Gastroesophageal sphincter (tissue), 4 donors: Measurements from ENCODE around the gene PLXNA2. TPM values are rescaled to one million over a fixed set of nuclear protein-coding genes. Genes with fewer than 3 reads are reported as not detected.

Experiments used
- ATAC-seq: fragments of 150-250 bp; one replicate; pipeline ENCODE4 v1.9.1; 2016; ENCODE audit warnings: mild to moderate bottlenecking, moderate library complexity
- H3K27ac ChIP-seq, 4 donors: fragments of 200-600 bp; sonication (generic) in 3 of 4; 1 replicate in 3 of 4; 2 replicates in 1 of 4; pipeline ENCODE4 v1.5.1; 2016 to 2019
- H3K27me3 ChIP-seq: fragments of 200-600 bp; sonication (generic); one replicate; pipeline ENCODE4 v1.5.1; 2019
- H3K36me3 ChIP-seq, 2 donors: fragments of 200-600 bp; sonication (generic); one replicate each; pipeline ENCODE4 v1.5.1; 2019; ENCODE audit warnings: control low read depth in 1 of 2
- H3K4me1 ChIP-seq, 3 donors: fragments of 200-600 bp; sonication (generic); 1 replicate in 2 of 3; 2 replicates in 1 of 3; pipeline ENCODE4 v1.5.1; 2016 to 2019; ENCODE audit warnings: control low read depth in 2 of 3
- H3K4me3 ChIP-seq, 2 donors: fragments of 200-600 bp; sonication (generic); one replicate each; pipeline ENCODE4 v1.5.1; 2019; ENCODE audit warnings: mild to moderate bottlenecking in 1 of 2, moderate library complexity in 1 of 2
- H3K9me3 ChIP-seq, 3 donors: fragments of 200-600 bp; sonication (generic); one replicate each; pipeline ENCODE4 v1.5.1; 2017 to 2019; ENCODE audit warnings: control low read depth in 2 of 3
- EP300 ChIP-seq: sonication (generic); formaldehyde crosslinking; IDR thresholded peaks from one replicate; pipeline ENCODE4 v1.6.1; 2017; ENCODE audit warnings: antibody characterized with exemption, mild to moderate bottlenecking
- POLR2A ChIP-seq, 2 donors: fragments of 450-650 bp; IDR thresholded peaks; one replicate each; pipeline ENCODE4 v1.6.1; 2017; ENCODE audit warnings: antibody characterized with exemption in 2 of 2, mild to moderate bottlenecking in 2 of 2, moderate library complexity in 1 of 2
- POLR2AphosphoS5 ChIP-seq: sonication (generic); formaldehyde crosslinking; IDR thresholded peaks from one replicate; pipeline ENCODE4 v1.6.1; 2017; ENCODE audit warnings: antibody characterized with exemption
- WGBS, 2 donors: methylation state at CpG; one replicate each; pipeline ENCODE4 v1.1.5; 2018; ENCODE audit warnings: low coverage in 1 of 2; 5-methylcytosine and 5-hydroxymethylcytosine counted together
- total RNA-seq, 4 donors: library from RNA; depleted of rRNA; stranded (reverse); fragments of >200 nt; gene quantifications; one replicate each; pipeline ENCODE4 v1.1.0, GENCODE V29; 2016
- TF ChIP-seq, protein P1 (sequence below), 4 experiments: fragments of 200-600 bp in 2 of 4; fragments of 450-650 bp in 2 of 4; sonication (generic) in 1 of 4; IDR thresholded peaks; one replicate each; pipeline ENCODE4 v1.5.1; 2017 to 2019; ENCODE audit warnings: antibody characterized with exemption in 4 of 4, mild to moderate bottlenecking in 2 of 4, moderate library complexity in 2 of 4

Gene PLXNA2
- total RNA-seq, 4 donors from 2014 or later: 12.5 to 38.3 (median 32.0) TPM

- Histone ChIP-seq H3K27me3 (no peaks in the 10 kb centered on the region), H3K27ac (peak overlapping the region; percentile 31 to 85 (median 70)), H3K36me3 (peaks cover 0 to 4% of the 10 kb centered on the region in 2 donors), H3K9me3 (no peaks in the 10 kb centered on the region), H3K4me3 (no peak overlapping the region), H3K4me1 (peaks cover 24 to 94% (median 64%) of the 10 kb centered on the region in 3 donors)
- no peak for TF ChIP-seq POLR2A (IDR thresholded peaks at IDR 0.05)
- TF ChIP-seq EP300: no peak
- TF ChIP-seq, protein P1, sequence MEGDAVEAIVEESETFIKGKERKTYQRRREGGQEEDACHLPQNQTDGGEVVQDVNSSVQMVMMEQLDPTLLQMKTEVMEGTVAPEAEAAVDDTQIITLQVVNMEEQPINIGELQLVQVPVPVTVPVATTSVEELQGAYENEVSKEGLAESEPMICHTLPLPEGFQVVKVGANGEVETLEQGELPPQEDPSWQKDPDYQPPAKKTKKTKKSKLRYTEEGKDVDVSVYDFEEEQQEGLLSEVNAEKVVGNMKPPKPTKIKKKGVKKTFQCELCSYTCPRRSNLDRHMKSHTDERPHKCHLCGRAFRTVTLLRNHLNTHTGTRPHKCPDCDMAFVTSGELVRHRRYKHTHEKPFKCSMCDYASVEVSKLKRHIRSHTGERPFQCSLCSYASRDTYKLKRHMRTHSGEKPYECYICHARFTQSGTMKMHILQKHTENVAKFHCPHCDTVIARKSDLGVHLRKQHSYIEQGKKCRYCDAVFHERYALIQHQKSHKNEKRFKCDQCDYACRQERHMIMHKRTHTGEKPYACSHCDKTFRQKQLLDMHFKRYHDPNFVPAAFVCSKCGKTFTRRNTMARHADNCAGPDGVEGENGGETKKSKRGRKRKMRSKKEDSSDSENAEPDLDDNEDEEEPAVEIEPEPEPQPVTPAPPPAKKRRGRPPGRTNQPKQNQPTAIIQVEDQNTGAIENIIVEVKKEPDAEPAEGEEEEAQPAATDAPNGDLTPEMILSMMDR (IDR thresholded peaks at IDR 0.05): no peak
- TF ChIP-seq POLR2AphosphoS5: no peak
- no peak for ATAC-seq
- WGBS, 2 donors: 38 to 70% methylated on average over 4 to 8 of the region's 14 CpGs
Measured at GRCh38 chr1:208222376-208223126, 21.6 kb downstream of the PLXNA2 start.

DNA sequence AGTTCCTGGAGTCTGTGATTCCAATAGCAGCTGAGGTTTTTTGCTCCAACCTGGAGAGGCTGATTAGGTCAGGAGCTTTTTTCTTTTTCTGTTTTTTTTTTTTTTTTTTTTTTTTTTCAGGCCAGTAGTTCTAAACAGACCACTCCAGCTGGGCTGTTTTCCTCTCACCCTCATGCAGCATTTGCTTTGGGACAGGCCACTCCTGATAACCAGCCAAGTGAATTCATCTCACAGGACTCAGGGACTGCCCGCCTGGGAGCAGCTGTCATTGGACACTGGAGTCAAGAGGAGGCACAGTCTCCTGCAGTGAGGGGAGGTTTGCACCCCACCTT lies 22.9 kb downstream of the PLXNA2 start:
- TF ChIP-seq EP300 (no peak), POLR2AphosphoS5 (no peak), POLR2A (IDR thresholded peaks at IDR 0.05) (no peak)
- TF ChIP-seq, protein P1 (IDR thresholded peaks at IDR 0.05): no peak
- Histone ChIP-seq H3K27me3 (no peaks in the 10 kb centered on the region), H3K36me3 (peaks cover 0 to 17% of the 10 kb centered on the region in 2 donors), H3K4me1 (peaks cover 18 to 94% (median 56%) of the 10 kb centered on the region in 3 donors), H3K9me3 (no peaks in the 10 kb centered on the region), H3K27ac (peak overlapping the region; percentile 59 to 85 (median 73)), H3K4me3 (no peak overlapping the region)
- WGBS, 2 donors: no CpG with 5 or more reads among the region's 1 CpG
- no peak for ATAC-seq

GRCh38 chr1:208219659-208220282 lies 24.4 kb downstream of the PLXNA2 start:
- Histone ChIP-seq H3K27me3 (no peaks in the 10 kb centered on the region), H3K4me3 (no peak overlapping the region), H3K36me3 (peaks cover 0 to 30% of the 10 kb centered on the region in 2 donors), H3K9me3 (no peaks in the 10 kb centered on the region), H3K4me1 (peaks cover 15 to 93% (median 52%) of the 10 kb centered on the region in 3 donors), H3K27ac (peak overlapping the region; percentile 65 to 86 (median 83))
- TF ChIP-seq, protein P1 (IDR thresholded peaks at IDR 0.05): no peak
- peak; percentile 80 for TF ChIP-seq POLR2AphosphoS5
- 26 to 30% methylated on average over 3 to 11 of the region's 15 CpGs for WGBS, 2 donors
- ATAC-seq: peak; percentile 87

DNA sequence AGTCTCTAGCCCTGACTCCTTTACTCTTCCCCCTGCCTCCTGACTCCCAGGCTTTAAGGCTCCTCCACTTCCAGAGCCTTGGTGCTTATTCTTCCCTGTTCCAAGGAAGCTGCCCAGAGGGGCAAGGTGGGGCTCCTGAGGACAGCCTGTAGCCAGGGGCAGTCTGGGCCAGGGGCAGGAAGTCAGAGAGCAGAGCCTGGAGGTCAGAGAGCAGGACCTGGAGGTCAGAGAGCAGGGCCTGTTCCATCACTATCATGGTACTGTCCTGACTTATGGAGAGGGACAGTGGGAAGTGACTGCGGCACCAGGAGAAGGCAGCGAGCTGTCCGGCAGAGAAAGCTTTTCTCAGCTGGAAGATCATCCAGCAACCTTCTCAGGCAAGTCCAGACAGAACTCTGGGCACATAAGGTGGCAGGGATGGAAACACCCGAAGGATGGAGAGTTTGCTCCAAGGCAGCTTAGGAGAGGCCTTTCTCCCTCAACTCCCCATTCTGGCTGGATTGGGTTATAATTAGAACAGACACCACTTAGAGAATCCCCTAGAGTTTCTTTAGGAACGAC lies 25.0 kb downstream of the PLXNA2 start:
- no peaks in the 10 kb centered on the region for H3K9me3 ChIP-seq
- no peak for ATAC-seq
- no peak overlapping the region for H3K4me3 ChIP-seq
- H3K36me3 ChIP-seq: peaks cover 0 to 30% of the 10 kb centered on the region in 2 donors
- H3K27ac ChIP-seq: peak overlapping the region; percentile 65 to 86 (median 83)
- H3K27me3 ChIP-seq: no peaks in the 10 kb centered on the region
- WGBS, 2 donors: 59% methylated on average over 5 of the region's 5 CpGs; no CpG with 5 or more reads in 1 of the 2 donors
- TF ChIP-seq, protein P1 (IDR thresholded peaks at IDR 0.05): no peak
- TF ChIP-seq POLR2AphosphoS5 (no peak), EP300 (no peak), POLR2A (IDR thresholded peaks at IDR 0.05) (no peak)
- H3K4me1 ChIP-seq: peaks cover 15 to 96% (median 52%) of the 10 kb centered on the region in 3 donors
